Dedifferentiated amniotic fluid mesenchymal stem cell (primary cell): ENCODE data around the gene EIF4E2.
"Not testable (repeated sequence)": the region's sequence is repeated elsewhere in the genome, so short reads cannot be mapped to it uniquely, and the experiment has no call there.

Experiments
- DNase-seq: peaks from one replicate; pipeline ENCODE4 v3.0.0-alpha.2; 2016; ENCODE audit errors: extremely low spot score

EIF4E2 gene

GRCh38 chr2:232521959-232522622 is 28.4 kb upstream of the EIF4E2 start:
- no peak for DNase-seq

- no peak for DNase-seq
Observed at GRCh38 chr2:232522623-232523401, 27.7 kb upstream of the EIF4E2 start.

- no peak for DNase-seq
Observed at GRCh38 chr2:232523402-232523681, 27.1 kb upstream of the EIF4E2 start.

GRCh38 chr2:232523682-232524597 is 26.5 kb upstream of the EIF4E2 start:
- DNase-seq: no peak

- no peak for DNase-seq
Observed at GRCh38 chr2:232524771-232525170, 25.7 kb upstream of the EIF4E2 start.

GRCh38 chr2:232525199-232525598 is 25.3 kb upstream of the EIF4E2 start:
- no peak for DNase-seq

- DNase-seq: no peak
Observed at GRCh38 chr2:232525791-232526371, 24.6 kb upstream of the EIF4E2 start, which contains the start of gene CHRND. CHRND (plus strand) TSS chr2:232526160; CDS start chr2:232526216, 56 bp downstream.

- no peak for DNase-seq
Observed at GRCh38 chr2:232526372-232526941, 24.0 kb upstream of the EIF4E2 start.

GRCh38 chr2:232527905-232528470 is 22.5 kb upstream of the EIF4E2 start:
- DNase-seq: no peak

GRCh38 chr2:232528746-232529460 is 21.6 kb upstream of the EIF4E2 start:
- DNase-seq: peak; percentile 15

- DNase-seq: no peak
Observed at GRCh38 chr2:232529806-232530547, 20.5 kb upstream of the EIF4E2 start.

GRCh38 chr2:232530626-232531260 is 19.7 kb upstream of the EIF4E2 start:
- DNase-seq: no peak

GRCh38 chr2:232532419-232532818 is 18.1 kb upstream of the EIF4E2 start:
- DNase-seq: no peak

GRCh38 chr2:232532821-232533220 is 17.7 kb upstream of the EIF4E2 start:
- not testable (repeated sequence) for DNase-seq

GRCh38 chr2:232533944-232534710 is 16.4 kb upstream of the EIF4E2 start:
- no peak for DNase-seq

GRCh38 chr2:232534940-232535651 is 15.4 kb upstream of the EIF4E2 start:
- no peak for DNase-seq

GRCh38 chr2:232535761-232536530 is 14.5 kb upstream of the EIF4E2 start:
- DNase-seq: no peak
